GM12864 (cell line): Measurements from ENCODE around the gene TVP23A.

Experiments
- DNase-seq: peaks from one replicate; pipeline ENCODE4 v3.0.0-alpha.2; 2011; ENCODE audit warnings: low read depth
- H3K4me3 ChIP-seq: 2 replicates; pipeline ENCODE4 v1.5.1; 2011; ENCODE audit warnings: mild to moderate bottlenecking, low read depth, low read length, control low read depth
- TF ChIP-seq, protein P1 (sequence below): IDR thresholded peaks from 2 replicates; pipeline ENCODE4 v1.5.1; 2011; ENCODE audit warnings: low read depth, mild to moderate bottlenecking, moderate library complexity, low read length, control low read depth, inconsistent platforms; ENCODE audit errors: missing control alignments

The TVP23A gene

DNA sequence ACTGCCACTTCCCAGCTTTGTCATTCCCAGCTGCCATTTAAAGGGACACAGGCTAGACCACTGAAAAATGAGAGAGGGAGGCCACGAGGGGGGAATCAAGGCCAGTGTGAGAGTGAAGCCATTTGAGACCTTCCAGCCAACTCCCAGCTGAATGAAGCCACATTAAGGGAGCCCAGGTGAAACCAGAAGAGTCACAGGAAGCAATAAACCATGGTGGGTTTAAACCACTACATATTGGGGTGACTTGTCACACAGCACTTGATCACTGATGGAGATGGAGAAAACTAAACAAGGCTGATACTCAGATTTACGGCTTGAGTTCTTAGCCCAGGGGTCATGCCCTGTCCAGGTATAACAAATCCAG lies 77.8 kb downstream of the TVP23A start:
- no peak for DNase-seq
- no peak overlapping the region for H3K4me3 ChIP-seq
- TF ChIP-seq, protein P1, sequence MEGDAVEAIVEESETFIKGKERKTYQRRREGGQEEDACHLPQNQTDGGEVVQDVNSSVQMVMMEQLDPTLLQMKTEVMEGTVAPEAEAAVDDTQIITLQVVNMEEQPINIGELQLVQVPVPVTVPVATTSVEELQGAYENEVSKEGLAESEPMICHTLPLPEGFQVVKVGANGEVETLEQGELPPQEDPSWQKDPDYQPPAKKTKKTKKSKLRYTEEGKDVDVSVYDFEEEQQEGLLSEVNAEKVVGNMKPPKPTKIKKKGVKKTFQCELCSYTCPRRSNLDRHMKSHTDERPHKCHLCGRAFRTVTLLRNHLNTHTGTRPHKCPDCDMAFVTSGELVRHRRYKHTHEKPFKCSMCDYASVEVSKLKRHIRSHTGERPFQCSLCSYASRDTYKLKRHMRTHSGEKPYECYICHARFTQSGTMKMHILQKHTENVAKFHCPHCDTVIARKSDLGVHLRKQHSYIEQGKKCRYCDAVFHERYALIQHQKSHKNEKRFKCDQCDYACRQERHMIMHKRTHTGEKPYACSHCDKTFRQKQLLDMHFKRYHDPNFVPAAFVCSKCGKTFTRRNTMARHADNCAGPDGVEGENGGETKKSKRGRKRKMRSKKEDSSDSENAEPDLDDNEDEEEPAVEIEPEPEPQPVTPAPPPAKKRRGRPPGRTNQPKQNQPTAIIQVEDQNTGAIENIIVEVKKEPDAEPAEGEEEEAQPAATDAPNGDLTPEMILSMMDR = no peak

DNA sequence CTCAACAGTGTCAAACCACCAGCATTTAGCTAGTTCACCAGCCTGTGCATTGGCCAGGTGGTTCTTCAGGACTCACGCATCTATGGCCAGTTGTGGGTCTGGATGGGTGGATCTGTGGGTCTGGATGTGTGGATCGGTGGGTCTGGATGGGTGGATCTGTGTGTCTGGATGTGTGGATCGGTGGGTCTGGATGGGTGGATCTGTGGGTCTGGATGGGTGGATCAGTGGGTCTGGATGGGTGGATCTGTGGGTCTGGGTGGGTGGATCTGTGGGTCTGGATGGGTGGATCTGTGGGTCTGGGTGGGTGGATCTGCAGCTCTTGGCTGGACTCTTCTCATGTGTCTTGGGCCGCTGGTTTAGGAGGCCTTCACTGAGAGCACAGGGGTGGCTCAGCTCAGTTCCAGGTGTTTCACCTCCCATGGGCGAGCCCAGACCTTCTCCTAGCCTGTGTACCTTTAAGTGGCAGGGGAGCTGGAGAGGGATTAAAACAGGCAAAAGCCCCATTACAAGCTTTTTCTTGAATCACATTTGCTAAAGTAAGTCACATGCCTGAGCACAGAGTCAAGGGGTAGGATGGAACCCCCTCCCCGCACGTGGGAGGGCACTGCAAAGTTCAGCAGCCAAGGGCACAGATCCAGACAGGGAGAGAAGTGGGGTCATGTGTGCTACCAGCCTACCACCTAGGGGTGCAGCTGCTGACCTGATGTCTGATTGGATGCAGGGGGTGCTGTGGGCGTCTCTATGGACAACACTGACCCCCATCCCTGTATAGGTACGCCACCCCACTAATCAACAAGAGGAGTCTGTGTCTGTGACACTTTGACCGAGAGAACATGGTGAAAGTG lies 78.4 kb downstream of the TVP23A start:
- DNase-seq = no peak
- no peak overlapping the region for H3K4me3 ChIP-seq
- TF ChIP-seq, protein P1 = no peak

DNA sequence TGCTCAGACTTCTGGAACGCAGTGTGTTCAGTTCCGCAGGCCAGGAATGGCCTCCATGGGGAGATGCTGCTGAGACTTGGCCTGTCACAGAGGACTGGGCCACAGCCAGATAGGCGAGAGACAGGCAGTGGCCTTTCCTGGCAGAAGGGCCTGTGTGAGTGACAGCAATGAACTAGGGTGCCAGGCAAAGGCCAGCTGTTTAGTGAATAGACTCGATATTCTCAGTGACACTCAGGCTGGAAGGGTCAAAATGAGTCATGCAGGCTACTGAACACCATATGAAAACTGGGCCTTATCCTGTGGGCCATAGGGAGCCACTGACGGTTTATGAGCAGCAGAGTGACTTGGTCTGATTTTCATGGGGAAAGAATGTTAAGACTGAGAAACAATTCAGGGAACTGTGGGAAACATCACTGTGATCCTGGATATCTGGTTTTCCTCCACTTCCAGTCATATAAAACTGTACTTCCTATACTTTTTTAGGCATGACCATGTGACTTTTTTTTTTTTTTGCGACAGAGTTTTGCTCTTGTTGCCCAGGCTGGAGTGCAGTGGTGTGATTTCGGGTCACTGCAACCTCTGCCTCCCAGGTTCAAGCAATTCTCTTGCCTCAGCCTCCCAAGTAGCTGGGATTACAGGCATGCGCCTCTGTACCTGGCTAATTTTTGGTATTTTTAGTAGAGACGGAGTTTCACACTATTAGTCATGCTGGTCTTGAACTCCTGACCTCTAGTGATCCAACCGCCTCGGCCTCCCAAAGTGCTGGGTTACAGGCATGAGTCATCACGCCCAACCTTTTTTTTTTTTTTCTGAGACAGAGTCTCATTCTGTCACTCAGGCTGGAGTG lies 80.1 kb downstream of the TVP23A start:
- TF ChIP-seq, protein P1 = no peak
- H3K4me3 ChIP-seq = peak overlapping the region; percentile 19; the same call in 1 of the 2 replicates
- peak; percentile 87 for DNase-seq

DNA sequence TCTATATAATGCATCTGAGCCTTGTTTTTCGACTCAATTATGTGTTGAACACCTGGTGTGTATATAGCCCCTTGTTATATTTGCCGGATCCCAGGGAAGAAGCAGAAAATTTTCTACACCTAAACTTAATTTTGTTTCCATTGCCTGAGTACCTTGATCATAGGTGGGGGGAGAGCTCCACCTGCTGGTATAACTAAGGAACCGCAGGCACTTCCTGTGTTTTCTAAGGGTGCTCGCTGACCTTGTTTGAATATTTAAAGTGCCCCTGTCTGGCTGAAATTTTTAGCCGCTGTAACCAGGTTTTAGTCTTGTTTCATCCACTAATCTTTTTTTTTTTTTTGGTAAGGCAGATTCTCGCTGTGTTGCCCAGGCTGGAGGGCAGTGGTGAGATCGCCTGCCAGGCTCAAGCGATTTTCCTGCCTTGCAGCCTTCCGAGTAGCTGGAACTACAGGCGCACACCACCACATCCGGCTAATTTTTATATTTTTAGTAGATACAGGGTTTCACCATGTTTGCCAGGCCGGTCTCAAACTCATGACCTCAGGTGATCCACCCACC lies 81.4 kb downstream of the TVP23A start:
- peak; percentile 73 for DNase-seq
- TF ChIP-seq, protein P1 = peak; percentile 84
- peak overlapping the region; percentile 29 for H3K4me3 ChIP-seq

DNA sequence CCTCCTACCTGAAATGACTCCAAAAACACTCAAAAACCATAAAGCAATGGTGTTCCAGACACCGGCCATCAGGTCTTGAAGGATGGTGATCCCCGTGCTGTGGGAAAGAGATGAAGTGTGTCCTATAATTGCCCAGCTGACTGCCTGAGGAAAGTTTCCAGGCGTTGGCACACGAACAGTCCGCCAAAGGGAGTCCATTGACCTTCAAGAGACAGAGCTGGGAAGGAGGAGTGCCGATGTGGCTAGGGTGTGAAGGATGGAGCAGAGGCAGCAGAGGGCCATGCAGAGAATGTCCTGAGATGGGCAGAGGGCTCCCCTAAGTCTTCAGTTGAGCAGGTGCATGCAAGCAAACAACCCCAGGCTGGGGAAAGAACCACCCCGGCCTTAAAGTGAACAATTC lies 86.8 kb downstream of the TVP23A start:
- TF ChIP-seq, protein P1 = no peak
- no peak for DNase-seq
- H3K4me3 ChIP-seq = no peak overlapping the region

DNA sequence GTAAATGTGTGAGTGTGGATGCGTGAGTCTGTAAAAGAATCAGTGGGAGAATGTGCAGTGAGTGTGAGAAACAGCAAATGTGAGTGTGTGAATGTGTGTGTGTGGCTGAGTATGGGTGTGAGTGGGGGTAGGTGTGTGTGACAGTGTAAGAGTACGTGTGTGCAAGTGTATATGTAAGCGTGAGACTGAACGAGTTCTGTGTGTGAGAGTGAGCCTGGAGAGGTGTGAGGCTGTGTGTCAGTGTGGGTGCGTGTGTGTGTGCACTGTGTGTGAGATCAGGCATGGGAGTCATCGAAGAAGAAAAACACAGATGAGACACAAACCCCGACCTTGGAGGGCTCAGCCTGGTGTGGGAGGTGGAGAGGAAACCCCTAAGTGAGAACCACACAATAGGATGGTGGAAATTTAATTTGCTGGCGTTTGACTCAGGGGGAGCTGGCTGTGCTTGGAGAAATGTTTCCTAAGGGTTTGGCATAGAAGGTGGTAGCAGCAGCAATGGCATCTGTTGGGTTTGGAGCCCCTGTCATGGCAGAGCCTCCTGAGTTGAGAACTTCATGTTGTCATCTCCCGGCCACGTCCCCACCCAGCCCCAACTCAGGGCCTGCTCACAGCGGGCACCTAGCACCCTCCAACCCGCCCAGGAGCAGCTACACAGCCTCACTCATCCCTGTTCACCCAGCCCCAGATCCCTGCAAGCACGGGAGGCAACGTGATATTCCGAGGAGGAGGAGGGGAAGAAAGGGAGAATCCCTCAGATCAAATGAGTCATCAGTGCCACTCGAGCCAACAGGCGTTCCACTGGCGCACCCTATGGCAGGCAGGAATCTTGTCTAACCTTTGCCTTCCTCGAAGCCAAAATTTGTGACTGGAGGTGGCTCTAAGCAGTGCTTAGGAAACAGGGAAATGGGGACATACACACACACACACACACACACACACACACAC lies 89.2 kb downstream of the TVP23A start:
- TF ChIP-seq, protein P1 = no peak
- no peak overlapping the region for H3K4me3 ChIP-seq
- no peak for DNase-seq
